K562 (cell line): Measurements from ENCODE around the gene CFAP58.

Experiments used
- ELF4 ChIP-seq: fragments of 450-650 bp; formaldehyde crosslinking; IDR thresholded peaks from 2 replicates; pipeline ENCODE4 v1.4.0; 2022; ENCODE audit warnings: missing genetic modification characterization
- EZH2 ChIP-seq: IDR thresholded peaks from 2 replicates; pipeline ENCODE4 v1.6.1; 2012; ENCODE audit warnings: low read depth, mild to moderate bottlenecking, inconsistent platforms, low read length, borderline replicate concordance
- FOXO4 ChIP-seq: fragments of 450-650 bp; formaldehyde crosslinking; IDR thresholded peaks from 2 replicates; pipeline ENCODE4 v1.4.0; 2020; ENCODE audit warnings: mild to moderate bottlenecking, moderate library complexity
- JUND ChIP-seq, 2 experiments: IDR thresholded peaks; 2 replicates in 1 of 2; 3 replicates in 1 of 2; pipeline ENCODE4 v1.6.1; 2011; ENCODE audit warnings: borderline replicate concordance in 2 of 2, low read depth in 2 of 2, low read length in 2 of 2, improper control_type of control experiment in 1 of 2, missing biosample characterization in 1 of 2, missing genetic modification characterization in 1 of 2, missing genetic modification reagents in 1 of 2
- L3MBTL2 ChIP-seq: fragments of 450-650 bp; IDR thresholded peaks from 2 replicates; pipeline ENCODE4 v1.6.1; 2016; ENCODE audit warnings: mild to moderate bottlenecking, moderate library complexity
- MAX ChIP-seq: sonication (generic); formaldehyde crosslinking; IDR thresholded peaks from 2 replicates; pipeline ENCODE4 v1.9.0; 2022; ENCODE audit warnings: mild to moderate bottlenecking, missing genetic modification reagents
- SP2 ChIP-seq: IDR thresholded peaks from 2 replicates; pipeline ENCODE4 v1.6.1; 2011; ENCODE audit warnings: mild to moderate bottlenecking, low read depth, low read length, moderate library complexity; ENCODE audit not compliant: poor library complexity, severe bottlenecking; ENCODE audit errors: extremely low read depth
- YY1 ChIP-seq, 3 experiments: IDR thresholded peaks; 2 replicates each; pipeline ENCODE4 v1.6.1; 2011; ENCODE audit warnings: low read length in 2 of 3, mild to moderate bottlenecking in 2 of 3, moderate library complexity in 2 of 3, borderline replicate concordance in 1 of 3, control low read depth in 1 of 3, low read depth in 1 of 3; ENCODE audit not compliant: insufficient read depth in 3 of 3, insufficient replicate concordance in 2 of 3, control insufficient read depth in 1 of 3, insufficient read length in 1 of 3; ENCODE audit errors: extremely low read depth in 1 of 3
- ZNF217 ChIP-seq: sonication (generic); formaldehyde crosslinking; IDR thresholded peaks from 2 replicates; pipeline ENCODE4 v1.8.0; 2022; ENCODE audit warnings: mild to moderate bottlenecking, missing genetic modification reagents

- TF ChIP-seq FOXO4 (CRISPR knock-in tag) (no peak), YY1 (IDR thresholded peaks at IDR 0.05; ENCODE audit: borderline replicate concordance in 1 of 3, control insufficient read depth in 1 of 3, extremely low read depth in 1 of 3, insufficient read depth in 3 of 3, insufficient read length in 1 of 3, insufficient replicate concordance in 2 of 3, low read depth in 1 of 3, low read length in 2 of 3) (no peak), MAX (CRISPR knock-in tag) (no peak), L3MBTL2 (no peak), ELF4 (no peak), EZH2 (no peak), JUND (IDR thresholded peaks at IDR 0.05; ENCODE audit: borderline replicate concordance, low read depth, low read length) (no peak), JUND (tag; IDR thresholded peaks at IDR 0.05; ENCODE audit: borderline replicate concordance, low read depth, low read length) (no peak), SP2 (no peak), ZNF217 (CRISPR knock-in tag) (no peak)
These were observed 149.3 kb downstream of the CFAP58 start for GRCh38 chr10:104502907-104503306.
